ENCODE results near the gene TRIM37.
A peak's percentile ranks its signal among the peaks of the same experiment; 100 is the strongest.

Gene TRIM37, protein sequence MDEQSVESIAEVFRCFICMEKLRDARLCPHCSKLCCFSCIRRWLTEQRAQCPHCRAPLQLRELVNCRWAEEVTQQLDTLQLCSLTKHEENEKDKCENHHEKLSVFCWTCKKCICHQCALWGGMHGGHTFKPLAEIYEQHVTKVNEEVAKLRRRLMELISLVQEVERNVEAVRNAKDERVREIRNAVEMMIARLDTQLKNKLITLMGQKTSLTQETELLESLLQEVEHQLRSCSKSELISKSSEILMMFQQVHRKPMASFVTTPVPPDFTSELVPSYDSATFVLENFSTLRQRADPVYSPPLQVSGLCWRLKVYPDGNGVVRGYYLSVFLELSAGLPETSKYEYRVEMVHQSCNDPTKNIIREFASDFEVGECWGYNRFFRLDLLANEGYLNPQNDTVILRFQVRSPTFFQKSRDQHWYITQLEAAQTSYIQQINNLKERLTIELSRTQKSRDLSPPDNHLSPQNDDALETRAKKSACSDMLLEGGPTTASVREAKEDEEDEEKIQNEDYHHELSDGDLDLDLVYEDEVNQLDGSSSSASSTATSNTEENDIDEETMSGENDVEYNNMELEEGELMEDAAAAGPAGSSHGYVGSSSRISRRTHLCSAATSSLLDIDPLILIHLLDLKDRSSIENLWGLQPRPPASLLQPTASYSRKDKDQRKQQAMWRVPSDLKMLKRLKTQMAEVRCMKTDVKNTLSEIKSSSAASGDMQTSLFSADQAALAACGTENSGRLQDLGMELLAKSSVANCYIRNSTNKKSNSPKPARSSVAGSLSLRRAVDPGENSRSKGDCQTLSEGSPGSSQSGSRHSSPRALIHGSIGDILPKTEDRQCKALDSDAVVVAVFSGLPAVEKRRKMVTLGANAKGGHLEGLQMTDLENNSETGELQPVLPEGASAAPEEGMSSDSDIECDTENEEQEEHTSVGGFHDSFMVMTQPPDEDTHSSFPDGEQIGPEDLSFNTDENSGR

DNA sequence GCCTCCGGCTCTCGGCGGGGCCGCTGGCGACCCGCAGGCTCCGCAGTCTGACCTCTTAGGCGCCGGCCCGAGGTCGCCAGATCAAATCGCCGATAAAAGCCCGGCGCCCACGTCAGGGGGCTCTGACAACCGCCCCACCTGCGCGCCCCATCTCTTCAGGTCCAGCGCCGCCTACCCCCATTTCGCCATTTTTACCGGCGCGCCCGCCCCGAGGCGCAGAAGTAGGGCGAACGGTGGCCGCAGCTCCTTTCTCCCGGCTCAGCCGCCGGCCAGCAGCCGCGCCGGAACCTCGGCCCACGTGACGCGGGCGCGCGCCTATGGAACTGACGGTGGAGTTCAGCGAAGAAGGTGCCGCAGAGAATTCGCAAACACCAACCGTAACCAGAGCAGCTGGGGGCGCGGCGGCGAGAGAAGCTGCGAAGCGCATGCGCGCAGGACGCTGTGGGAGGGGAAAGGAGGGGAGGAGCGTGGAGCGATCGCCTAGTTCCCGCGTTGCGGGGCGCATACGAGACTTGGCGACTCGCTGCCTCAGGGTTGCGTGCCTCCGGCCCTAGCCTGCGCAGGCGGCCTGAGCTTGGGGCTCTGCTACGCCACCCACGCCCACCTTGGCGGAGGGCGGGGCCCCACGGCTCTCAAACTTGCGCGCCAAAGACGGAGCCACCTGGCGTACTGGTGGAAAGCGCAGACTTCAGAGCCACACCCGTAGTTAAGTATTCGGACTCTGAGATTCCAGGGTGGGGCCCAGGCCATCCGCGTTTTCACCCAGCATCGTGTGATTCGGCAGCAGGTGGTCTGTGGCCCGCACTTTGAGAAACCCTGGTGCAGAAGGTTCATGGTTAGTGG is at the start of gene TRIM37:
TRIM37 (minus strand) TSS at position 418 of the 843 bp plus-strand sequence. CDS start 419 bp downstream, outside the sequence.
- Histone ChIP-seq H3K9me3 (ENCODE audit: control insufficient read depth, insufficient read depth, low read depth, low read length) (no peaks in the 10 kb centered on the region), H3K27ac (ENCODE audit: extremely low read depth, low read depth, low read length) (peak within 1 kb of the TSS; percentile 89), H3K4me3 (ENCODE audit: low read depth, low read length) (peak within 1 kb of the TSS; percentile 83), H3K4me1 (ENCODE audit: control insufficient read depth, insufficient read depth, low read length) (no peaks in the 10 kb centered on the region), H3K36me3 (ENCODE audit: control insufficient read depth in 2 of 2, insufficient read depth in 1 of 2, low read length in 2 of 2) (peaks cover 25 to 31% of the 10 kb centered on the region in 2 experiments)
- POLR2A ChIA-PET: interaction anchor here (0.5 to 4.6 kb wide), 17 partner anchors 12 to 690 kb away, joined by 3 to 68 read pairs (median 4); partner anchors contain the start of genes GDPD1, PRR11, SKA2 and SMG8
- CTCF ChIA-PET: interaction anchor here (0.7 to 1.3 kb wide), 4 partner anchors 11 to 587 kb away, joined by 3 to 6 read pairs (median 5); no protein-coding TSS in a partner anchor
- no peak for TF ChIP-seq HOXD13 (CRISPR knock-in tag; IDR thresholded peaks at IDR 0.05; ENCODE audit: borderline replicate concordance)
- no peak for TF ChIP-seq ZFP41 (tag by site-specific recombination; IDR thresholded peaks at IDR 0.05; ENCODE audit: borderline replicate concordance)
- TF ChIP-seq ZNF133 (tag by site-specific recombination; IDR thresholded peaks at IDR 0.05): no peak
- TF ChIP-seq ZNF837 (tag by site-specific recombination; IDR thresholded peaks at IDR 0.05): no peak
- peak; percentile 73; the same call in 1 of the 2 replicates for TF ChIP-seq TRIM28 (IDR thresholded peaks at IDR 0.05; ENCODE audit: borderline replicate concordance, low read length)
- TF ChIP-seq ZNF658 (tag by site-specific recombination; IDR thresholded peaks at IDR 0.05): no peak
- TF ChIP-seq ZNF510 (tag by site-specific recombination; IDR thresholded peaks at IDR 0.05; ENCODE audit: insufficient replicate concordance): no peak
- TF ChIP-seq ZNF549 (tag by site-specific recombination; IDR thresholded peaks at IDR 0.05): no peak
- no peak for TF ChIP-seq ZNF398 (tag by site-specific recombination; IDR thresholded peaks at IDR 0.05)
- TF ChIP-seq ZNF785 (tag by site-specific recombination; IDR thresholded peaks at IDR 0.05): no peak
- no peak for TF ChIP-seq ZNF707 (tag by site-specific recombination; IDR thresholded peaks at IDR 0.05)
- peak; percentile 73 for TF ChIP-seq REPIN1 (tag by site-specific recombination; IDR thresholded peaks at IDR 0.05; ENCODE audit: low read depth)
- TF ChIP-seq ZNF768 (tag by site-specific recombination; IDR thresholded peaks at IDR 0.05): no peak
- peak; percentile 33 for TF ChIP-seq ZIC2 (tag by site-specific recombination; IDR thresholded peaks at IDR 0.05)
- peak; percentile 72 for TF ChIP-seq YY2 (tag by site-specific recombination; IDR thresholded peaks at IDR 0.05)
- TF ChIP-seq ZNF843 (tag by site-specific recombination; IDR thresholded peaks at IDR 0.05): no peak; the same call in 1 of the 2 replicates
- TF ChIP-seq KLF7 (tag by site-specific recombination; IDR thresholded peaks at IDR 0.05; ENCODE audit: borderline replicate concordance): peak; percentile 99
- TF ChIP-seq ZFHX2 (tag by site-specific recombination; conservative IDR thresholded peaks at IDR 0.05): peak; percentile 92
- no peak for TF ChIP-seq ZNF174 (tag by site-specific recombination; IDR thresholded peaks at IDR 0.05)
- no peak for TF ChIP-seq ZNF366 (tag by site-specific recombination; conservative IDR thresholded peaks at IDR 0.05)
- 0 out of 2 replicates have a peak, but pooled peaks have one; percentile 27 for TF ChIP-seq ZBTB21 (tag by site-specific recombination; IDR thresholded peaks at IDR 0.05)
- TF ChIP-seq ZNF48 (tag by site-specific recombination; IDR thresholded peaks at IDR 0.05): no peak
- 0 out of 2 replicates have a peak, but pooled peaks have one; percentile 55 for TF ChIP-seq ZNF449 (tag by site-specific recombination; IDR thresholded peaks at IDR 0.05)
- TF ChIP-seq HOXA7 (CRISPR knock-in tag; IDR thresholded peaks at IDR 0.05; ENCODE audit: borderline replicate concordance): no peak
- TF ChIP-seq AEBP2 (tag by site-specific recombination; IDR thresholded peaks at IDR 0.05; ENCODE audit: borderline replicate concordance): no peak
- TF ChIP-seq ZNF324 (tag by site-specific recombination; IDR thresholded peaks at IDR 0.05): peak; percentile 29; the same call in 1 of the 2 replicates
- no peak for TF ChIP-seq ZNF274 (IDR thresholded peaks at IDR 0.05; ENCODE audit: low read length)
- TF ChIP-seq ZNF274 (tag by site-specific recombination; IDR thresholded peaks at IDR 0.05; ENCODE audit: borderline replicate concordance): no peak
- no peak for TF ChIP-seq ZNF776 (tag by site-specific recombination; IDR thresholded peaks at IDR 0.05; ENCODE audit: borderline replicate concordance)
- no peak for TF ChIP-seq ZNF16 (tag by site-specific recombination; IDR thresholded peaks at IDR 0.05; ENCODE audit: low read depth)
